H7 (cell line): ENCODE results near the gene KCNQ1. TPM values are rescaled to one million over a fixed set of nuclear protein-coding genes. Genes with fewer than 3 reads are reported as not detected.

Experiments used
- DNase-seq: peaks from one replicate; pipeline ENCODE4 v3.0.0; 2012
- H3K27me3 ChIP-seq: 2 replicates; pipeline ENCODE4 v1.6.0; 2011; ENCODE audit warnings: mild to moderate bottlenecking, low read length; ENCODE audit not compliant: control insufficient read depth, insufficient read depth
- H3K36me3 ChIP-seq: replicated peaks from 2 replicates; pipeline ENCODE4 v1.5.1; 2011; ENCODE audit warnings: low read length; ENCODE audit not compliant: control insufficient read depth, insufficient read depth
- H3K4me3 ChIP-seq: 2 replicates; pipeline ENCODE4 v1.5.1; 2011; ENCODE audit warnings: low read depth, mild to moderate bottlenecking, control low read depth, low read length, moderate library complexity; ENCODE audit not compliant: insufficient read depth
- total RNA-seq: library from RNA; depleted of rRNA; stranded (reverse); fragments of >200 nt; shearing (Covaris generic); gene quantifications from 2 replicates; pipeline ENCODE4 v1.2.3, GENCODE V29; 2014

The KCNQ1 gene
- total RNA-seq, 1 experiment from 2014 or later = 0.48 TPM

DNA sequence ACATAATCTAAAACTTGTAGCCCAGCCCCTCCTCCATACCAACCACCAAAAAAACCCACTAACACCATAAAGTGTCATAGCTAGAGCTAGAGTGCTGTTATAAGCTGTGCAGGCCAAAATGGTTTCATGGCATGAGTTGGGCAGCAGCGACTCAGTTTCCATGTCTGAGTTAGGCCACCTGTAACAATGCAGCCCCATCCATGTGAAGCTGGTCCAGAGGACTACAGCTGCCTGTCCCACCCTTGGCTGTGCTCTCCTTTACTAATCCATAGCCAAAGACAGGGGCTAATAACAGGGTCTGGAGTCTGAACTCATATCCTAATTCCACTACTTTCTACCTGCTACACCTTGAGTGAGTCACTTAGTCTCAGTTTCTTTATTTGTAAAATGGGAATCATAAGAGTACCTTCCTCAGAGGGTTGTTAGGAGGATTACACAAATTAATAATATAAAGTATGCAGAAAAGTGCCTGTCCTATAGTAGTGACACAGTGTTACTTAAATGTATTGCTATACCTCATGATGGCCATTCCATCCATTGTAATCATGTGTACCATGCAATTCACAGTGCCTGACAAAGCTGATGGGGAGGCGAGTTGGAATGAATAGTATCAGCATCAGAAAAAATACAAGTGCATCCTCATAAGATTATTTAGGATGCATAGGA, 234.3 kb downstream of the KCNQ1 start:
- no peak for DNase-seq
- Histone ChIP-seq H3K27me3 (no peaks in the 10 kb centered on the region), H3K4me3 (no peak overlapping the region), H3K36me3 (no peaks in the 10 kb centered on the region; the same call in 1 of the 2 replicates)

DNA sequence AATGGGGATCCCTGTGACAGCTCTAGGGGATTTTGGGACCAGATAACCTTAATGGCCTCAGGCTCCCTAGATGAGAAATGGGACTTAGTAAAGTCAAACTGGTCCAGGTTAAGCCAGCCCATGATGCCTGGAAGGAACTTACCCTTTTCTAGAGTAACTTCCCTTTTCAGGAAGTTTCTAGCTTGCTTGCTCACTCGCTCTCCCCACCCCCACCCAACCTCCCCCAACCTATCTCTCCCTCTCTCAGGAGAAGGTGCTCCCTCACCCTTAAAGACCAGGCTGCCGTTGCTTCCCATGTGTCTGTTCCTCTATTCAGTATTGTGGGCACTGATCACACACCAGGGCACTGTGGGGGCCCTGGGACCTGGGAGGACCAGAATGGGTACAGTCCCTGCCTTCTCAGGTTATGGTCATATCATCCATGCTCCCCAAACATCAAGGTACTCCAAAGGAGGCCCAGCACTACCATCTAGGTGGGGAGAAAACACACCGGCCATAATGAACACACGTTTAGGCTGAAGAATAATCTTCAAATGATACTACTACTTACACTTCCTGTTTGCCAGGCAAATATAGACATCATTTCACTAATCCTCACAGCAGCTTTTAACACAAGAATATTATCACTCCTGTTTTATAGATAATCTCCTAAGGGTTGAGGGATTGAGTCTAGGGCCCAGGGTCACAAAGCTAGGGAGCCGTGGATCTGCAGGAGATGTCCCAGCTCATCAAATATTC, 236.8 kb downstream of the KCNQ1 start:
- Histone ChIP-seq H3K27me3 (no peaks in the 10 kb centered on the region), H3K36me3 (no peaks in the 10 kb centered on the region; the same call in 1 of the 2 replicates), H3K4me3 (no peak overlapping the region)
- DNase-seq = no peak

DNA sequence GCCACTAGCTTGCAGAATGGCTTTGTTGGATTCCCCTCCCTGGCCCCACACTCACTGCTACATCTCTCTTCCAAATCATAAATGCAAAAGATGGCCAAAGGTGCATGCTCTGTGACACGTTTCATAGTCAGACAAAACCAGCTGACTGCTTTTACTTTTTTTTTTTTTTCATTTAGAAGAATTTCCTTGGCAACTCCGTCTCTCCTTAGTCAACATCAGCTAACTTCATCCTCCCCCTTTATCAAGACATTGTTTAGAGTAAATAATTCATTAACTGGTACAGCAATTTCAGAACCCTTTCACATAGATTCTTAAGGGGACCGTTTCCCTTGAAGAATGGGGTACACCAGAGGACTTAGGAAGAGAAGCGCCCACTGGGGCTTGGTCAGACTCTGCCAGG, 239.0 kb downstream of the KCNQ1 start:
- H3K4me3 ChIP-seq = no peak overlapping the region
- DNase-seq = no peak
- no peaks in the 10 kb centered on the region for H3K27me3 ChIP-seq
- H3K36me3 ChIP-seq = no peaks in the 10 kb centered on the region; the same call in 1 of the 2 replicates

DNA sequence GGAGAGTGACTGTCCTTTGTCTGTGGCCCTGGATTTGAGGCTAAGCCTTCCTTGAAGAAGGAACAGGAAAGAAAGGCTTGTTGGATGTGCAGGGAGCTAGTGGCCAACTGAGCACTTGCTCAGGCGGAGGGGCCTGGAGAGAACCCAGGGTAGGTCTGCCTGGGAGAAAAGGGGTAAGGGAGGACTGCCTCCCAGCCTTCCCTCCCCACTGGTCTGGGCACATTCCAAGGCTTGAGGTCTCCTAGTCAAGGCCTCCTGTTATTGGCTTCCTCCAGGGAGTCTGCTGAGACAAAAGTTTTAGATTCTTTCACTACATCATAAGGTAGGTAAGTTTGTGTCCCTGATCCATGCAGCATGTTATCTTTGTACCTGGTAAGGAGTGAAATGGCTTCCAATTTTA, 239.8 kb downstream of the KCNQ1 start:
- no peaks in the 10 kb centered on the region; the same call in 1 of the 2 replicates for H3K36me3 ChIP-seq
- H3K4me3 ChIP-seq = no peak overlapping the region
- no peaks in the 10 kb centered on the region for H3K27me3 ChIP-seq
- no peak for DNase-seq

DNA sequence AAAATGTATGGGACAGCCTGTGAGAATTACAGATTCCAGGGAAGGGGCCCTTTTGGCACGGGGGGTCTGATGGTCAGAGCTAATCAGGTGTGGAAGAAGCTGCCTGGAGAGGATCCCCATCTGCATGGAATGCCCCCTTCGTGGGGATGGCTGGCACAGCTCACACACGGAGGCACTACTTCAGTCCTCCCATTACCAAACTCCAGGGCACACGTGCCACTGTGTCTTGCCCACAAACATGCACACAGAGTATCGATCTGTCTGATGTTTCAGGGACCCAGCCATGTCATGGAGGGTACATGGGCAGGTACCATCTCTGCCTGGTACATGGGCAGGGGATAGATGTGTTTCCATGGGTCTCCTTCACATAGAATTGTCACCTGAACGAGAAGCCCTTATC, 240.2 kb downstream of the KCNQ1 start:
- no peak for DNase-seq

DNA sequence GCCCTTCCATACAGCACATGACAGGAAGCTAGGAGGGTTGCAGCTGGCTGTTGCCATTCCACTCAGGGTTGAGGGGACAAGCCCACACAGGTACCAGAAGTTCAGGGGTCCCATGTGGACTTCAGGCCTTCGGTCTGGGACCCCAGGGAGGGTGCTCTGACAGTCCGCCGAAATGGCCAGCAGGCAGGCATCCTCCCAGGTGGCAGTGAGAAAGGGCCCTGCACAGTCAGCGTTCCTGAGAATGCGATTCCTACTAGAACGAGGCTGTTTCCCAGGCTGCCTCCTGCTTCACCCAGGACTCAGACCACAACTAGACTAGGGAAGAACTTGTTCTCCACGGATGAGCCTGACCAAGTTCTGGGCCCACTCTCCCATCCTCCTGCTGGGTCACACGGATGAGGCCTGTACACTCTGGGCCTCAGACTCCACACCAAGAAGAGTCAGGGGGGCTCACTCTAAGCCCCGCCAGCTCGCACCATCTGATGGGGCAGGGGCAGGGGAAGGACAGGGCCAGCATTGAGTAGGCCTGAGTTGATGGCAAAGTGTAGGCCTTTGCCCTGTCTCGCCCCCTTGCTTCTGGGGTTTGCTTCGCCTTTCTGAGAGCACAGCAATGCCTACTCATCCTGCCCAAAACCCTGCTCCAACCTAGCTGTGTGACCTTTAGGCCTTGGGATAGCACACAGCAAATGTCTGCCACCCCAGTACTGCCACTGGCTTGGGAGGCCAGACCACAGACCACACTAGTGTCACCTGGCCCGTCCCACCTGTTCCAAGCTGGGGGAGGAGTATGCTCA, 241.0 kb downstream of the KCNQ1 start:
- no peaks in the 10 kb centered on the region; the same call in 1 of the 2 replicates for H3K36me3 ChIP-seq
- no peak for DNase-seq

More for the DNA sequence above, 240.2 kb downstream of the KCNQ1 start:
- Histone ChIP-seq H3K36me3 (no peaks in the 10 kb centered on the region; the same call in 1 of the 2 replicates), H3K27me3 (no peaks in the 10 kb centered on the region), H3K4me3 (no peak overlapping the region)

DNA sequence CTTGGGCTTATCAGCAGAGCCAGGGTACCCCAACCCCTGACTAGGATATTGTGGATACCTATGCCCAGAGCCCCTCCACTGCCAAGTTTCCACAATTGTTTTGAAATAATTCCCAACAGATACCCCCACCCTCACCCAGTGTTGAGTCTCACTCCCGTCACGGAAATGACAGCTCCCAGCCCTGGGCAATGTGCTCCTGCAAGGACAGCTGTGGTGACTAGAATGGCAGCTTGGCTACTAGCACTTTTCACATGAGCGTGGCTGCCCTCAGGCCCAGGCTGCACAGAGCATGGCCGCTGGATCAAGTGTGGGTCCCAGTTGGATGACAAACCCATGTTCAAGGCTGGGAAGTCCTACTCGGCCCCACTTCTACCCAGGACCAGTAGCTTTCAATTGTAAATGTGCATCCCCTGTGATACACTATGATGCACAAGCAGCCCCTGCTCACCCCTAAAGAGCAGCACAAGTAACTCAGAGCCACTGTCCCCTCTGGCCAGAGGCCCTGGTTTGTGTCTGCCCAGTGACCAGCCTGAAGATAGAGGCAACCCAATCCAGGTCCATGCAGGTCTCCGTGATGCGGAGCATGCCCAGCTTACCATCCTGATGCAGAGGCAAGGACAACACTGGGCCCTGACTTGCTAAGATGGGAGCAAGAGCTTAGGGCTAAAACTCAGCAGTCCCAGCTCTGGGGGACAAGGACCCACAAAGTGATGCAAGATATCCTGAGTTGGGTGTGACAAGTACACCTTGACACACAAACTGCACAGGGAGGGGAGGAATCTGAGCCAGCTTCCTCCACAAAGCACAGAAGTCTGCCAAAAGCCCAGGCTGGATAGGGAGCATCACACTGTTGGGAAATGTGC, 241.8 kb downstream of the KCNQ1 start:
- no peak overlapping the region for H3K4me3 ChIP-seq
- H3K36me3 ChIP-seq = no peaks in the 10 kb centered on the region
- DNase-seq = no peak
- H3K27me3 ChIP-seq = peaks cover under 1% of the 10 kb centered on the region; the same call in 1 of the 2 replicates

More for the DNA sequence above, 241.0 kb downstream of the KCNQ1 start:
- Histone ChIP-seq H3K27me3 (no peaks in the 10 kb centered on the region), H3K4me3 (no peak overlapping the region)

DNA sequence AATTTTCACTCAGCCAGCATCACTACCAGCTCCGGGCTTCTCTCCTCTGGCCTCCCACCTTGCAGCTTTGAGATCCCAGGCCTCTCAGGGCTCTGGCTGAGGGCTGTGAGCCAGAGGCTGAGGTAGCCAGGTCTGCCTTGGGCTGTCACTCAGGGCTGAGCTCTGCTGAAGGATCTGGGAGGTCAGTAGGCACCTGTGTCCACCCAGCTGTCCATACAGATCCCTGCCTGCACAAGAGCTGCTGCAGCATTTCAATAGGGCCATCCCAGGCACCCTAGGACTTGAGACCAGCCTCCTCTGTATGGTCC, 242.4 kb downstream of the KCNQ1 start:
- H3K4me3 ChIP-seq = no peak overlapping the region
- H3K36me3 ChIP-seq = no peaks in the 10 kb centered on the region
- no peak for DNase-seq
- peaks cover 1% of the 10 kb centered on the region; the same call in 1 of the 2 replicates for H3K27me3 ChIP-seq

DNA sequence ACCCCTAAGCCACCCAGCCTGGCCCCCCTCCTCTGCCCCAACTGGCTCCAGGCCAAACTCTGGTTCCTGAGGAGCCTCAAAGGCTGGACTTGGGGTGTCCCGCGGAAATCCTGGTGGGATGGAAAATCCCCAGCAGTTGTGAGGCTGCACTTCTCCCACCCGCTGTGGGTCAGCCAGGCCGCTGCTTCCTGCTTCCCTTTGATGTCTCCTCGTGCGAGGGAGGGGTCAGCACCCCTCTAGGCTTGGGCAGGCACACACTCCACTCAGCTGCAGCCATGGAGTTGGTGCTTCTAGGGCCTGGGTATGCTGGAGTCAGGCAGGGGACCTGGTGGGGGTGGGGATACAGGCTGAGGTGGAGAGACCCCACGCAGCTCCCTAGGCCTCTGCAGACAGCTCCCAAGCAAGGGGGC, 243.0 kb downstream of the KCNQ1 start:
- DNase-seq = peak; percentile 82
- Histone ChIP-seq H3K27me3 (peaks cover 1% of the 10 kb centered on the region; the same call in 1 of the 2 replicates), H3K36me3 (no peaks in the 10 kb centered on the region), H3K4me3 (no peak overlapping the region)

DNA sequence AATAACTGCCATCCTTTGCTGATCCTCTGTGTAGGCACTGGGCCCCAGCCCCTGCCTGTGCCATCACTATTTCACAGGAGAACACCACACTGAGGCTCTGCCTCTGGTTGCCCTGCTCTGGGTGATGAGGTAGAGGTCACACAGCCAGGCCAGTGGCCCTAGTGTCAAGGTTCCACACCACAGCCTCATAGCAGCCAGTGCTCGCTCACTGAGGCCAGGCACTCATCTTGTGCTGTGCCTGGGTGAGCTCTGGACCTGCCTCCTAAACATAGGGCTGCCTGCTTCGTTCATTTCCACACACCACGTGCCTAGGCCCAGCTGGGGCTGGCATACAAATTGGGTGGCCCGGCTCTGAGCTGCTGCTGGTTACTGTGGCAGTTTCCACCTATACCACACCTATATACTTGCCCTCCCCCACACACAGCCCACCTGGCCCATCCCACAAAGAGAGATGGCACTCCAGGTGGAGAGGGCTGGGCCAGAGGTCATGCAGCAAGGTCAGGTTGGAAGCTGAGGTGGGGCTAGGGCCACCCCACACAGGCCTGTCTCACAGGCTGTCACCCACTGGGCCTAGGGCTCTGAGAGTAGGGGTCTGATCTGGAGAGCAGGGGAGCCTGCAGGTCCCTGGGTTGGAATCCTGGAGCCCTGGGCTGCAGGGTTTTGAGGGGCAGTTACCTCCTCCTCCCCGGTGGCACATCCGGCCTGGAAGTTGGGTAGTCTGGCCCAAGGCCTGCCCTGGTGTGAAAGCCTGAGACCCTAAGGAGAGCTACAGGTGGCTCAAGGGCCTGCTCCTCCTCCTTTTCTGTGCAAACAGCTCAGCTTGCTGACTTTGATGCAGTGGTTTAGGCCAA, 243.8 kb downstream of the KCNQ1 start:
- DNase-seq = no peak
- Histone ChIP-seq H3K4me3 (no peak overlapping the region), H3K36me3 (no peaks in the 10 kb centered on the region)

DNA sequence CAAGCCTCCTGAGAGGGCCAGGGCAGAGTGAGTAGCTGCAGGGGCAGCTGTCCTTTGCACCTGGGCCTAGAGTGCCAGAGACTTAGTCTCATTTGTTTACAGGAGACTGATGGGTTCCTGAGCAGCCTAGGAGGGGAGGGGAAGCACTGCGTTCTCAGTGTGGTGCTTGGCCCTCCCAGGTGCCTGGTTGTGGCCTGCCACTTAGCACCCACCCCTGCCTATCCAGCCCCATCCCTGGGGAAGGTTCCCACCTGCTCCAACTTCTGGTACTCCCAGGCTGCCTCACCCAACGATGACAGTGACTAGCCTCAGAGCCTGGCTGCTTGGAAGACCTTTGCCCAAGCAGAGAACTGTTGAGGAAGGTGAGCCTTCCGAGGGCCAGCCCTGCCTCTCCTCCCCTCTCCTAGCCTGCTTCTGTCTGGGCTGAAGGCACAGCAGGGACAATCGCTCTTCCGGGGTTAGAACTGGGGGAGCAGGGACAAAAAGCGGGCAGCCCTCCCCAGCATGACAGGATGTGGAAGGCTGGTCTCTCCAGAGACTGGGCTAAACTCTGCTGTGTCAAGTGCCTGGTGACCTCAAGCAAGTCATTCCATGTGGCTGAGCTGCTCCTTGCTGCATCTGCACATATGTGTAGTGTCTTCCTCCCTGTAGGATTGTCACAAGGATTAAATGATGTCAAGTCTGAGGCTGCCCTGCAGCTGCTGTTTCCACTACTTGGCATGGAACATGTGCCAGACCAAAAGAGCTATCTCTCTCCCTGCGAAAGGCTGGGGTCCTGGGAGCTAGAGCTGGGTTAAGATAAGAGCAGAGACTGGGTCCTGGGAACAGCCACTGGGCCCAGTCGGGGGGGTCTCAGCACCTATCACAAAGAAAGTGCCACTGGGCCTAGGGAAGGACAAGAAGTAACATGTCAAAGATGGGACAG, 245.1 kb downstream of the KCNQ1 start:
- H3K36me3 ChIP-seq = no peaks in the 10 kb centered on the region
- peaks cover 1% of the 10 kb centered on the region; the same call in 1 of the 2 replicates for H3K27me3 ChIP-seq
- no peak for DNase-seq
- no peak overlapping the region for H3K4me3 ChIP-seq

More for the DNA sequence above, 243.8 kb downstream of the KCNQ1 start:
- peaks cover 1% of the 10 kb centered on the region; the same call in 1 of the 2 replicates for H3K27me3 ChIP-seq

DNA sequence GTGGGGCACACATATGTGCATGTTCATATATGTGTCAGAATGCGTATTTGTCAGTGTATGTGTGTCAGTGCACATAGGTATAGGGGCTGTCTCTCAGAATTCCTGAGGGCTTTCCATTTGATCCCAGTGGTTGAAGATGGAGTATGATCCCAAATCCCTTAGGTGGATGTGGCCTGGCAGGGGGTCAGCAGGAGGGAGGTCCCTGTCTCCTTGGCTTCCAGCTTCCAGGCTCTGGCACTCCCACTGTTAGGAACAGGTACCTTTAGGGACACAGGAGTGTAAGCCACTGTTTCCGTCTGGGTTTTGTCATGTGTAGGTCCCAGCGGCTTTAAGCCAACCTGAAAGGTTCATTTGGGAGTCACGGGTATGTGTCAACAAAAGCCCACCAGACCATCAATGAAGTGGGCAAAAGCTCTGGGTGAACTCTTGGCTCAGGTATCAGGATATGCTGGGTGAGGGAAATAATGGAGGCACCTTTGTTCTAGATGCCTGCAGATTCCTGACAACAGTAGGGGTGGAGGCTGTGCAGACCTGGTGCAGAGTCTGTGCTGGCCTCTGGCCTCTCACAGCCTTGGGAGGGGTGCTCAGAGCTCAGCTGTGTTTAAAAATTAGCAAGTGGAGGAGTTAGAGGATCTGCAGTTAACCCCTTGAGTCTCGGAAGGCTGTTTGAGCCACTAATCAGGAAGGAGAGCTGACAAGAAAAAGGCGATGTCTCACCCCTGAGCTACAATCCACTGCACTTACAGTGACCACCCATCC, 246.0 kb downstream of the KCNQ1 start:
- Histone ChIP-seq H3K4me3 (no peak overlapping the region), H3K36me3 (no peaks in the 10 kb centered on the region), H3K27me3 (peaks cover 1% of the 10 kb centered on the region; the same call in 1 of the 2 replicates)
- DNase-seq = no peak
